ENCODE measurements around the gene MRPL38.

MRPL38 gene

DNA sequence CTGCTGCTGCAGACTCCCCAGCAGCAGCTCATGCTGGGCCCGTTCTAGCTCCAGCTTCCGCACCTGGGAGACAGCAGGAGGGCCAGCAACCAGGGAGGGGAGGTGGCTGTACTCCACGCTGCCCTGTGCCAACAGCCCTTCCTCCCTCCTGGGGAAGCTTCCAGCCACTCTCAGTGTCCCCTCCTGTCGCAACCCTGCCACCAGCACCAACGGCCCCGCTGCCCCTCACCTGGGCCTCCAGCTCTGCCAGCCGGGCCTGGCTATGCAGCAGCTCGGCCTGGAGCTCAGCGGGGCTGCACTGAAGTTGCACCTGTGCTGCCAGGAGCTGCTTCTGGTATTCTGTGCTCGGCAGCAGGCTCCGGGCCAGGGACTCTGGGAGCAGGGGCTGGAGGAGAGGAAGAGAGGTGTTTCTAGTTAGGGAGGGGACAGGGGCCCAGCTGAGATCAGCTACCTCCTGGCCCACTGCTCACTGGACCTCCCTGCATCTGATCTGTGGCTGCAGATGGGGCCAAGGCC, 15.4 kb upstream of the MRPL38 start:
- in situ Hi-C loops (cut with MboI; ENCODE audit: low sequenced_read_pairs), result no loop called here

DNA sequence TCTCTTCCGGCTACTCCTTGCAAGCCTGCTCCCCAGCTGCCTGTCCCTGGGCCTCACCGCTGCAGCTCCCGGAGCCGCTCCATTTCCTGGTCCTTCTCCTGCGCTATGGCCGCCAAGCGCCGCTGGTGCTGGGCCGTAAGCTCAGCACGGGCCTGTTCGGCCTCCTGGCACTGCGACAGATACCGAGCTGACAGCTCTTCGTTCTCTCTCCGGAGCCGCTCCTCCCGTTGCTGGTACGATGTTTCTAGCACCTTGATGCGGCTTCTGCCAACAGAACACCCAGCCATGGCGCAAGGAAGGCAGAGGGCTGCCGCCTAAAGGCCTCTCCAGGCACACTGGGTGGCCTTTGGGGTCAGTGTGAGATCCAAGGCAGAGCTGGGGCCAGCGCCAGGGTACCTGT, 14.9 kb upstream of the MRPL38 start:
- in situ Hi-C loops (cut with MboI; ENCODE audit: low sequenced_read_pairs), result no loop called here

DNA sequence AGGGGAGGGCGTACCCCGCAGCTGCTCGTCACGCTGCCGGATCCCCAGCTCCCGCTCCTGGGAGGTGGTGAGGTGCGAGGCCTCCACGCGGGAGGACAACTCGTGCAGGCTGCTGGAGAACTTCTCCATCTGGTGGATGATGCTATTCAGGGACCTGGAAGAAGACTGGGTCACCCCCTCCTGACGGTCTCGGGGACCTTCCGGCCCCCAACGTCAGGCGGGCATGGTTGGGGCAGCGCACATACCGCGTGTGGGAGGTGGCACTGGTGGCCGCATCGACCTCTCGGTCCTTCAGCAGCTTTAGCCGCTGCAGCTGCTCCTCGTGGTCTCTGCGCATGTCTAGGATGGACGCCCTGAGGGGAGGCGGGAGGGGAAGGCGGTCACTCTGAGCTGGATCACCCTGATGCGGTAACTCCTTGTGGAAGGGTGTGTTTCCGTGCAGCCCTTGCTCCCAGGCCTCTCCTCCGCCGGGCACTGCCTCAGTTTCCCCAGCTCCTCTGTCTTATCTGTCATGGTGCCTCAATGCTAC, 13.3 kb upstream of the MRPL38 start:
- in situ Hi-C loops (cut with MboI; ENCODE audit: low sequenced_read_pairs), result no loop called here

DNA sequence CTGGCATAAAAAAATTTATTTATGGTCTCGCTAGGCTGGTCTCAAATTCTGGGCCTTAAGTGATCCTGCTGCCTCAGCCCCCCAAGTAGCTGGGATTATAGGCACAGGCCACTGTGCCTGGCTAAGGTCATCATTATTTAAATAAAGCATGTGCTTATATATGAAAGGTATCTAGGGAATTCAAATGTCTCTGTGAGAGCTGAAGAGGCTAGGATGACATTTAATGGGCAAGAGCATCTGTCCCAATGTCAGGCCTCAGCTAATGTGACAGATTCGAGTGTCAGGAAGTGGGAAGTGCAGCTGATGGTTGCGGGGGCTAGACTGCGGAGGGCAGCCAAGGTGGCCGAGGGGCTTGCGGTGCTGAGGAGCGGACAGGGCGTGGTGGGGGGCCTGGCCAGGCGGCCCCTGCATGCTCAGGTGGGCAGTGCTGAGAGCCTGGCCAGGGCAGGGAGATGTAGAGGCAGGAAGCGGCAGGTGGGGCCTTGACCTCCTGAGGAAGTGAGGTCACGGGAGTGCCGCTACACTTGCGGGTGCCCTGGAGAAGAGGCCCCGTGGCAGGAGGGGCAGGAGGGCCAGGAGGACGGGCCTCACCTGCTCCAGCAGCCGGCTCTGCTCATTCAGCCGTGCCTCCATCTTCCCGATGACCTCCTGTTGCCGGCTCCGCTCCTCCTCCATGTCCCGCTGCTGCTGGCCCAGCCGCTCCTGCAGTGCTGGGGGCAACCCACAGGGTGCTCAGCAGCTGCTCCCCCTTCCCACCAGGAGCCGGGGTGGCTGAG, 12.6 kb upstream of the MRPL38 start:
- in situ Hi-C loops (cut with MboI; ENCODE audit: low sequenced_read_pairs), result no loop called here

DNA sequence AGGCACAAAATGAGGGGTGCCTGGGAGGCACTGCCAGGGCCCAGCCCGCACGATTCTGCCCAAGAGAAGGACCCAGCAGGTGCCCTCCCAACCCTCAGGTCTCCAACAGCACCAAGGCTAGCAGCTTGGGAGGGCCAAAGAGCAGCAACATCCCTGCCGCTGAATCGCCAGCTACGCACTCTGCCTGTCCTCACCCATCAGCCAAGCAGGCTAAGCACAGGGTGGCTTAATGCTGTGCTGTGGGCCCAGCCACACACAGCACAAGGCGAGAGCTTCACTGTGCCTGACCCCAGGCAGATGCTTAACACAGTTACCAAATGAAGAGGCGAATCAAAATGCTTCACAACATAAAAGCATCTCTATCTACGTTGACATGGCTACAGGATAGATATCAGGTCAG, 10.6 kb upstream of the MRPL38 start:
- in situ Hi-C loops (cut with MboI; ENCODE audit: low sequenced_read_pairs), result no loop called here

DNA sequence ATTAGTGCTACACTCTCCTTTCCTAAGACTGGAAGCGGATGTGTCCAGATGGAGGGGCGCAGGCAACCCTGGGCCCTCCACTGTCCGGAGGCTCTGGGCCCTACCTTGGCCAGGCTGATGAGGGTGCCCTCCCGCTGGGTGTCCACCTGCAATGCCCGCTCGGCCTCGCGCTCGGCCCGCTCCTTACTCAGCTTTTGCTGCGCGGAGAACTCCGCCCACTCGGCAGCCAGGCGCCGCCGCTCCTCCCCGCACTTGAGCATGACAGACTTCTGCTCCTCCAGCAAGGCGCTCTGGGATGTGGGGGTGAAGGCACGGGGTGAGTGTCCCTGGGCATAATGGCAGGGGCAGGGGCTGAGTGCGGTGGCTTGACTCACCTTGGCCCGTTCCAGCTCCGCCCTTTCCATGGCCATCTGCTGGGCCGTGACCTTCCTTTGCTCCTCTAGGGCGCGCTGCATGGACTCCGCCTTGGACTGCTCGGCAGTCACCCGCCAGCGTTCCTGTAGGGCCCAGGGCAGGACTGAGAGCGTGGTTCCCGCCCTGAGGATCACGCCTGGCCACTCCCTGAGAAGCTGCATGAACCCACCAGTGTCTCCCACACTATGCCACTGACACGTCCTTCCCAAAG, 10.1 kb upstream of the MRPL38 start:
- in situ Hi-C loops (cut with MboI; ENCODE audit: low sequenced_read_pairs), result no loop called here

DNA sequence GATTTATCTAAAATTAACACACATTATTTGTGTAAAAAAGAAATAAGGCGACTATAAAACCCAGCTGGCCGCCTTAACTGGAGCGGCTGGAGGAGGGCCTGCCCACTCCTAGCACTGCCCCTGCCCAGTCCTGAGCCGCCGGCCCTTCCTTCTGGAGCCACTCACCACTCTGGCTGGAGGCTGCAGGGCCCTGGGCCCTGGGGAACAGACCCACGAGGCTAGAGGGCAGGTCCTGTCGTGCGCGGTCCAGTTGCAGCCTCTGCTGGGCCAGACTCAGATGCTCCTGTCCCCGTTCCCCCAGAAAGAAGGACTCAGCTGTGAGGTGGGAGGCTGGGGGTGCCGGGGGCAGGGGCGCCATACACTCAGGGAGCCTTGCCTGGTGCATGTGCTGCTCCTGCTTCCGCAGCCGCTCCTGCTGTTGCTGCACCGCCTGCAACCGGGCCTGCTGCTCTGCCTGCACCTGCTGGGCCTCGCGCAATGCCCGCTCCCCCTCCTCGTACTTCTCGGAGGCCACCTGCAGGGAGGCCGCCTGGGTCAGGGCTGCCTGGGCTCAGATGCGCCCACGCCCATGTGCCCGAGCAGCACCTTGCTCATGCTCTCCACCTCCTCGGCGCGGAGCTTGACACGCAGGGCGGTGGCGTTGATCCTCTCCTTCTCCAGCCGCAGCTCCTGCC, 9.0 kb upstream of the MRPL38 start:
- in situ Hi-C loops (cut with MboI; ENCODE audit: low sequenced_read_pairs), result no loop called here

DNA sequence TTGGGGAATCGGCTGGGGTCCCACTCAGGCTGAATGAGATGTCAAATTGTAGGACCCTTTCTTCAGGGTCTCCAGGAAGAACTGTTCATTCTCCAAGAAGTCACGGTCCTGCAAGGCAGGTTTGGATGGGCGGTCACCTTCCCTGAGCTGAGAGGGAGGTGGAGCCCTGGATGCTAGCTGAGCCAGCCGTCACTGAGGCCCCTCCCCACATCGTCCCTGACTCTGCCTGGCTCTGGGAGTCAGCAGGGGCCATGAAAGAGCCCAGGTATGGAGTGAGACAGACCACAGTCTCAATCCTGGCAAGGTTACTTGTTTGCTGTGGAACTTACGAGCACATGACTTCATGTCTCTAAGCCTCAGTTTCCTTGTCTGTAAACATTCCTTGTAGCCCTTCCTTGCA, 6.0 kb upstream of the MRPL38 start:
- in situ Hi-C loops (cut with MboI; ENCODE audit: low sequenced_read_pairs), result no loop called here

DNA sequence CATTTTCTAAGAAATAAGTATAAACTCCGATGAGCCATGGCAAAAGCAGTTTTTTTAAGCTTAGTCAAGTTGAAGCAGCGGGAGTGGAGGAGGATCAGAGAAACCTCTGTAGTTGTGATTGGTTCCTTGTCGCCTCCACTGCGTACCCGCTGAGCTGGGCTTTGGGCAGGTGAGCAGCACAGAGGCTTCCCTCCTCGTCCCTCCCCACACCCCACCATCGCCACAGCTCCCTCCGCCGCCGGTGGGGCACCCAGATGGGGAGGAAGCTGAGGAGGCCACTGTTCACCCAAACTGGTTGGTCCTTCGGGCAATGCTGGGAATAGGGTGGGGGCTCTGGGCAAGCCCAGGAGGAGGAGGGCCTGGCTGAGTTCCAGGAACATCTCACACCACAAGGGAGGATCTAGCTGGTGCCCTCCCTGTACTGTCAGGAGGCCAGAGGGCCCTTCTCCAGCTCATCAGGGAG, 5.2 kb upstream of the MRPL38 start:
- in situ Hi-C loops (cut with MboI; ENCODE audit: low sequenced_read_pairs), result loop anchor here (10.0 kb wide), 1 partner anchor 95 kb away; the partner anchor contains the start of gene CDK3

DNA sequence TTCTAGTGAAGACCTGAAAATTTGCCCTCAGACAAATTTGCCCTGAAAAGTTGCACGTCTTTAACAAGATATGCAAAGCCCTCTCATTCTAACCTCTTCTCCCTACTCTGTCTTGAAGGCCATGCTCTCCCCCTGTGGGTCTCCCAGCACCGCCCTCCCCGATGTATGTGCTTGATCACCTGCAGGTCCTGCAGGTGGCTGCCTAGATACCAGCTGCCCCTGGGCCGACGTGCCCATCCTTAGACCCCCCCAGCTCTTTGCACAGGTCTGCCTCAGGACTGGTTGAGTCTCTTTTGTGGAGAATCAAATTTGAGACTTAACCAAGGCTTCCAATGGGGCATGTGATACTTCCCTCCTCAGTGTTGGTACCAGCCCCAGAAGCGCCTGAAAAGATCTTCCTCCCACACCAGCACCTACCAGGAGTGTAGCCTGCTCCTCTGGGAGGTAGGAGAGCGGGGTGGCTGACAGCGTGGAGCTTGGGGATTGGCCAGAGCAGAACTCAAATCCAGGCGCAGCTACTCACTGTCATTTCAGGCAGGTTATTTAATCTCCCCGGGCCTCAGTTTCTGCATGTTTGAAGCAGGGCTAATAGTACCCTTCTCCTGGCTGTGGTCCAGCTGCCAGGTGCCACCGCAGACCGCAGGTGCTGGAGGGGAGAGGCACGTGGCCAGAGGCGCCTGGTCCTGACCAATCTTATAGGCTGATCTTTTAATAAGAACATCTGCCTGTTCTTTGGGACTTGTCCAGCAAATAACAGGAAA, 4.5 kb upstream of the MRPL38 start:
- in situ Hi-C loops (cut with MboI; ENCODE audit: low sequenced_read_pairs), result loop anchor here (10.0 kb wide), 1 partner anchor 96 kb away; the partner anchor contains the start of gene CDK3

DNA sequence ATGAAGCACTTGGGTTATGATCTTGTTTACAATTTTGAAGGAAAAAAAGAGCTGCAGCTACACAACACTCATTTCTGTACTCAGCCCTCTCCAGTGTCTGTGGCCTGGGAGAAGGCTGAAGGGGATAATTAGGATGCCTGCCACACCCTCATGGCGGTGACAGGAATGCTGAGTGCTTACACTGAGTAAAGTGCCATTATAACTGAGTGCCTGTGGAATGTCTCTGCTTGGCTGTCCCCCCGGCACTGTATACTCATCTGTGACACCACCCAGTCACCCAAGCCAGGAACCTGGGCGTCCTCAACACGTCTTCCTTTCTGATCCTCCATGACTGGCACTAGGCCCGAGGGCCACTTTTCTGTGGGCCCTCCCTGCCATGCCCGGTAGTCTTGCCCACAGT, 3.5 kb upstream of the MRPL38 start:
- in situ Hi-C loops (cut with MboI; ENCODE audit: low sequenced_read_pairs), result loop anchor here (10.0 kb wide), 1 partner anchor 97 kb away; the partner anchor contains the start of gene CDK3

DNA sequence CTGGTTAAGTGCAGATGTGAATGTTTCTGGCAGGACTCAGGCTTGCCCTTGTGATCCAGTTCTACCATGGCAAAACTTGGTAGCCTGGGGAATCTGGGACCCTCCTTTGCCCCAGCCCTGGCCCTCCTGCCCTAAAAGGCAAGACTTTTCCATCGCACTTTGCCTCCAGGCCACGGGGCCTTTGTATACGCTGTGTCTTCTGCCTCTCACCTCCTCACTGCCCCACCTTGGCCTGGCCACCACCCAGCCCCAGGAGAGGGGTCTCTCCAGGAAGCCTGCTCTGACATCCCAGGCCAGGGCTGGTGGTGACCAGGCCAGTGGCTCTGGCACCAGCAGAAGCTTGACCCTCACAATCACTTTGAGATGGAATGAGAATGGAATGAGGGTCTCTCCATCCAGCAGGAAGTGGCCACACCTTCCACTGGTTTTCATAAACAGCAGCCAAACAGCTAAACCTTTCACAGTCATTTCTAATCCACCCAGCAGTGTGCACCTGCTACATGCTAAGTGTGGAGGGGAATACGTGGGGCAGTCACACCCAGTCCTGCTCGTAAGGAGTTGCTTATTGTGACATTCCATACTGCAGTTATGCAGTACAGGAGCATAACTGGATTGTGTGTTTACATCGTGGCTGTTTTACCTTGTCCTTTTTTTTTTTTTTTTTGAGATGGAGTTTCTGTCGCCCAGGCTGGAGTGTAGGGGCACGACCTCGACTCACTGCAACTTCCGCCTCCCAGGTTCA, 1.6 kb upstream of the MRPL38 start:
- in situ Hi-C loops (cut with MboI; ENCODE audit: low sequenced_read_pairs), result loop anchor here (10.0 kb wide), 1 partner anchor 98 kb away; the partner anchor contains the start of gene CDK3

DNA sequence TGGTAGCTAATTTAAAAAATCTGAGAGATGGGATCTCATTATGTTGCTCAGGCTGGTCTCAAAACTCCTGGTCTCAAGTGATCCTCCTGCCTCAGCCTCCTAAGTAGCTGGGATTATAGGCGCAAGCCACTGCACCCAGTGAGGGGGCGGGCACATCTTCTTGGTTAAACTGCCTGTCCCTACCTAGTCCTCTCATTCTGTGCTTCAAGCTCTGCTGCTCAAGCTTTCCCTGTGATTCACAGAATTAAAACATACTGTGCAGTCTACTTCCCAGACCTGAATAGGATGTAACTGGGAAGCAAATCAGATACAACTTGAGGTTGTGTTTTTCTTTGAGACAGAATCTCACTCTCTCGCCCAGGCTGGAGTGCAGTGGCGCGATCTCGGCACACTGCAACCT, 2.3 kb downstream of the MRPL38 start:
- in situ Hi-C loops (cut with MboI; ENCODE audit: low sequenced_read_pairs), result loop anchor here (10.0 kb wide), 1 partner anchor 102 kb away; the partner anchor contains the start of gene CDK3

DNA sequence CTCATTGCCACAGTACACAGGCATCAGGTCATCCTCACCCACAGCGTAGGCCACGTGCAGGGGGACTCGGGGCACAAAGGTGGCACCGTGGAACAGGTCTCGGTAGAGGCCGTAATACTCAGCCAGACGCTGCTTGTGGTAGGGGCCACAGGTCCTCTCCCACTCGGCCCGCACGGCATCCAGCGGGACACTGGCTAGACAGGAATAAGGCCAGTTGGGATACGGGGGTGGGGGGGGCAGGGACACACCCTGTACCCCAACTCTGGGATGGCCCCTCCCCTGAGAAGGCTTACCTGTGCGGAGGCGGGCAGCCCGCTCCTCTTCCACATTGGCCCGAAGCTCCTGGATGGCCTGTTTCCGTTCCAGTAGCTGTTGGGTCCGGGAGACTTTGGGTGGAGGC, 3.0 kb downstream of the MRPL38 start:
- in situ Hi-C loops (cut with MboI; ENCODE audit: low sequenced_read_pairs), result loop anchor here (10.0 kb wide), 1 partner anchor 103 kb away; the partner anchor contains the start of gene CDK3

DNA sequence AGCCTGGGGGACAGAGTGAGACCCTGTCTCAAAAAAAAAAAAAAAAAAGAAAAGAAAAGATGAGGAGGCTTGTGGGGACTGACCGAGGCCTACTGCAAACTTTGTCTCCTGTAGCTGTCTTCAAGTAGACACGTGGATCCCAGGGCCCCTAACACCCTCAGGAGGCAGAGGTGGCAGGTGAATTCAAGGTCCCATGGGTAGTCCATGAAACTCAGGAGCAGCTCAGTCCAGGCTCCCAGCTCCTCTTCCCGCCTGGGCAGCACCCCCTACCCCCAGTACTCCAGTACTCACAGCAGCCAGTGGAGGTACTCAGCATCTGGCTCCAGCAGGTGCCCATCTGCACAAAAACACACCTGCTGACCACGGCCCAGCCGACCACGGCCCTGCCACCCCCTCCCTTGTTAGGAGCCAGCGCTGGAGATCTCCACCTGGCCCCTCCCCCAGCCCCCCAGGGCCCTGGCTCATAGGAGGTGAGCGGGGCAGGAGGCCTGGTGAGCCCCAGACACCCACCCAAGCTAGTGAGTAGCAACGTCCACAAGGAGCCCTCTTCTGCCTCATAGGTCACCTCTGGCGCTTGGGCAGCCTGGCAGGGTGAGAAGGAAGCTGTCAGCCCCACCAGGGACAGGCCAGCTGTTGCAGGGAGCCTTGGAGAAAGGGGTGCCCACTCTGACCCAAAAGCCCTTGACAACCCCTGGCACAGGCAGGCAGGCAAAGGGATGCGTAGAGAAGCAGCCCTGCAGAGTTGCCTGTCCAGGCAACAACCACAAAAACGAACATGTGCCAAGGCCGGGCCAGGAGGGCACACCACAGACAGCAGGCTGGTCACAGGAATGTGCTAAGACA, 3.8 kb downstream of the MRPL38 start:
- in situ Hi-C loops (cut with MboI; ENCODE audit: low sequenced_read_pairs), result loop anchor here (10.0 kb wide), 1 partner anchor 104 kb away; the partner anchor contains the start of gene CDK3

DNA sequence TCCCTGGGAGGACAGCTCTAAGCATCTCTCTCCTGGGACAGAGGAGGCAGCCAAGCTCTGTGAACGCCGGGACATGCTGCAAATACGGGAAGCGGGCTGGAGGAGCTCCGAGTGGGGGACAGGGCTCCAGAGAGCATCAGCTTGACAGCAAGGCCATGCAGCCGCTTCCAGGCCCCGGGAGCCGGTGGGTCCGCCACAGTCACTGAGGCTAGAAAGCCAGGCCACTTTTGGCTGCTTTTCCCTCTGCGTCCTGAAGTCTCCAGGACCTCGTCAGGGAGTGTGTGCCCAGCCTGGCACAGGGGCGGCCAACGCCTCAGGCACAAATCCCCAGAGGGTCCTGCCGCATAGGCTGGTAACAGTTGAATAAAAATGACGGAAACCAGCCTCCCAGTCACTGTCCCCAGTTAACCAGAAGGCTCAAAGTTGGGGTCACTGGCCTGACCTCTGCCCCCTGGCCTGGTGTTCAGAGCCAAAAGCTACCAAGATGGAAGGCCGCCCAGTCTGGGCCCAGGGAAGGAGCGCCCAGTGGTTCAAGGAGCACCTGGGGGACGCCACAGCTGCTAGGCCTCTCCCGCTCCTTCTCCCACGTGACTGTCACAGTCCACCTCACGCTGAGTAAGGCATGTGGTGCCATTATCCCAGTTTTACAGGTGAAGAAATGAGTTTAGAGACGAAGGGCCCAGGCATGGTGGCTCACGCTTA, 4.8 kb downstream of the MRPL38 start:
- in situ Hi-C loops (cut with MboI; ENCODE audit: low sequenced_read_pairs), result loop anchor here (10.0 kb wide), 1 partner anchor 105 kb away; the partner anchor contains the start of gene CDK3

DNA sequence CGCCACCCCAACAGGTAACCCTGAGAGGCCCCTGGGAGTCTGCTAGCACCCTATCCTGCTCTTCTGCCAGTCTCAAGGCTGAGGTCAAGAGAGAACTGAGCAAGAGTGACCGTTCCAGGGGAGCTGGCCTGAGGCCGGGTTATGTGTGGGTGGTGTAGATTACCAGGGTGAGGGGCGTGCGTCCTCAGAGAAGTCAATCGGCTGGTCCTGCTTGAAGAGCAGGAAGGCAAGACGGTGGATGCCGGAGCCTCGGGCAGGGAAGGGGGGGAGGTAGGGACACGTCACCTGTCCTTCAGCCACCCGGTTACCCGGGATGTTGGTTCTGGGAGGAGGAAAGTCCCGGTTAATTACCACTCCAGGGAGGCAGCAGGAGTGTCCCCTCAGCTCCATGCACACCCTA, 5.3 kb downstream of the MRPL38 start:
- in situ Hi-C loops (cut with MboI; ENCODE audit: low sequenced_read_pairs), result no loop called here

DNA sequence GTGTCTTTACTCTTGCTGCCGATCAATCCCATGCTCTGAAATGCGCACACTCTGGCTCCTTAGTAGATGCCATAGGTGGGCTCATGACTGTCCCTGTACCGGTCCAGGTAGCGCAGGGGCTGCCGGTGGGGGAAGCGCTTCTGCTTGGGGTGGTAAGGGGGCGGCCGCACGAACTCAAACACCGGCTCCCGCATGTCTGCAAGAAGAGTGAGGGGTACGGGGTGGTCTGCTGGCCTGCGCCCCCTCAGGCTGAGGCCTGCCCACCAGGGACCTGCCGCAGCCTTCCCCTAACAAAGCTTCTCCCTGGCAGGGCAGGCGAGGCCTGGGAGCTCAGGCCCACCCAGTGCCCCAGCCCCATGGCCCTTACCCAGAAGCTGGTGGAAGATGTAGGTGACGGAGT, 5.9 kb downstream of the MRPL38 start:
- in situ Hi-C loops (cut with MboI; ENCODE audit: low sequenced_read_pairs), result no loop called here

Measured in HL-60/S4 treated with phorbol 12-myristate 13-acetate at 8.2 ng/mL for 4 days and 3 days (cell line).